GM23248 (cell line): ENCODE results near the gene SLC51B.

Experiments
- EZH2 ChIP-seq: fragments of 200-600 bp; sonication (generic); IDR thresholded peaks from 2 replicates; pipeline ENCODE4 v1.6.1; 2018; ENCODE audit warnings: antibody characterized with exemption, mild to moderate bottlenecking; ENCODE audit not compliant: insufficient read depth, poor library complexity, severe bottlenecking
- EZH2phosphoT487 ChIP-seq: fragments of 200-600 bp; sonication (generic); IDR thresholded peaks from 2 replicates; pipeline ENCODE4 v1.6.1; 2018; ENCODE audit warnings: antibody characterized with exemption, moderate library complexity, mild to moderate bottlenecking, low read depth; ENCODE audit not compliant: insufficient read depth

- TF ChIP-seq EZH2: no peak
- no peak for TF ChIP-seq EZH2phosphoT487
Observed at GRCh38 chr15:65081270-65081669, 36.1 kb downstream of the SLC51B start.
